Activated naive CD4-positive, alpha-beta T cell treated with anti-CD3 and anti-CD28 coated beads, Interleukin-2, amount 10 ng/mL, durations not matched to agents 7 days and 5 days (primary cell): ENCODE measurements around the gene PAF1.
A peak's percentile ranks its signal among the peaks of the same experiment; 100 is the strongest.

ENCODE experiments used
- CTCF ChIA-PET: fragments of 350-600 bp; sonication (Branson Sonifier 250); formaldehyde crosslinking; loops from one replicate; lab custom pipeline; 2021; ENCODE audit warnings: antibody characterized with exemption; lab: Charles Lee
- DNase-seq: peaks from one replicate; pipeline ENCODE4 v3.0.0-alpha.2; 2020
- H3K27ac Mint-ChIP-seq: one replicate; pipeline ENCODE4 v1.8.0; 2021; ENCODE audit warnings: mild to moderate bottlenecking, moderate library complexity, mixed read lengths
- H3K27me3 Mint-ChIP-seq: one replicate; pipeline ENCODE4 v1.8.0; 2021; ENCODE audit warnings: mild to moderate bottlenecking, mixed read lengths
- H3K36me3 Mint-ChIP-seq: one replicate; pipeline ENCODE4 v1.8.0; 2021; ENCODE audit warnings: mixed read lengths
- H3K4me1 Mint-ChIP-seq: one replicate; pipeline ENCODE4 v1.8.0; 2021; ENCODE audit warnings: mixed read lengths
- H3K4me3 Mint-ChIP-seq: one replicate; pipeline ENCODE4 v1.8.0; 2021; ENCODE audit warnings: mild to moderate bottlenecking, moderate library complexity, mixed read lengths
- H3K9me3 Mint-ChIP-seq: one replicate; pipeline ENCODE4 v1.8.0; 2021; ENCODE audit warnings: mixed read lengths

PAF1 gene

DNA sequence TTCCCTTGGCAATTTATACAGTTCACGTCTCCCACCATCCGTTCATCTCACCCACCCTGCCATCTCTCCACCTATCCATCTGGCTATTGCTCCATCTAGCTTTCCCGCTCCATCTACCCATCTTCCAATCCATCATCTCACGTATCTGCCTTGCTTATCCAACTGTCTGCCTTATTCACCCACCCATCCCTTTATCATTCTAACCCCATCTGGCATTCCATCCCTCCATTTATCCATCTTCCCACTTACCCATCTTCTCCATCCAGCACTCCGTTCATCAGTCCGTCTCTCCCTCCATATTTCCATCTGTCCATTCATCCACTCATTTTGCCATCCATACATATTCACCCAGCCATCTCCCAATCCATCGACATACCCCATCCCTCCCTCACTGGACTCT is 34.8 kb upstream of the PAF1 start:
- H3K36me3 Mint-ChIP-seq = peaks cover 14% of the 10 kb centered on the region
- no peaks in the 10 kb centered on the region for H3K27me3 Mint-ChIP-seq
- peaks cover 5% of the 10 kb centered on the region for H3K4me1 Mint-ChIP-seq
- H3K9me3 Mint-ChIP-seq = no peaks in the 10 kb centered on the region
- no peak for DNase-seq
- H3K27ac Mint-ChIP-seq = no peak overlapping the region
- CTCF ChIA-PET = no interaction called here
- no peak overlapping the region for H3K4me3 Mint-ChIP-seq

DNA sequence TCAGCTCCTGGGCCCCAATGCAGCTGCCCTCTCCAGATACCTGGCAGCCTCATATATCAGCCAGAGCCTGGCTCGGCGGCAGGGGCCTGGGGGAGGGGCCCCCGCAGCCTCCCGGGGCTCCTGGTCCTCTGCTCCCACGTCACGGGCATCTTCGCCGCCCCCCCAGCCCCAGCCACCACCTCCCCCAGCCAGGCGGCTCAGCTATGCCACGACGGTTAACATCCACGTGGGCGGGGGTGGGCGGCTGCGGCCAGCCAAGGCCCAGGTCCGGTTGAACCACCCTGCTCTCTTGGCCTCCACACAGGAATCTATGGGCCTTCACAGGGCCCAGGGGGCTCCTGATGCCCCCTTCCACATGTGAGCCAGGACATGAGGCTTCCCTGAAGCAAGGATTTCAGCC is 34.0 kb upstream of the PAF1 start:
- no peaks in the 10 kb centered on the region for H3K4me1 Mint-ChIP-seq
- CTCF ChIA-PET = interaction anchor here (1.9 kb wide), 1 partner anchor 10 kb away, joined by 4 read pairs; the partner anchor contains the start of gene RPS16
- peaks cover 13% of the 10 kb centered on the region for H3K36me3 Mint-ChIP-seq
- H3K27me3 Mint-ChIP-seq = no peaks in the 10 kb centered on the region
- no peaks in the 10 kb centered on the region for H3K9me3 Mint-ChIP-seq
- no peak for DNase-seq
- H3K27ac Mint-ChIP-seq = no peak overlapping the region
- no peak overlapping the region for H3K4me3 Mint-ChIP-seq

DNA sequence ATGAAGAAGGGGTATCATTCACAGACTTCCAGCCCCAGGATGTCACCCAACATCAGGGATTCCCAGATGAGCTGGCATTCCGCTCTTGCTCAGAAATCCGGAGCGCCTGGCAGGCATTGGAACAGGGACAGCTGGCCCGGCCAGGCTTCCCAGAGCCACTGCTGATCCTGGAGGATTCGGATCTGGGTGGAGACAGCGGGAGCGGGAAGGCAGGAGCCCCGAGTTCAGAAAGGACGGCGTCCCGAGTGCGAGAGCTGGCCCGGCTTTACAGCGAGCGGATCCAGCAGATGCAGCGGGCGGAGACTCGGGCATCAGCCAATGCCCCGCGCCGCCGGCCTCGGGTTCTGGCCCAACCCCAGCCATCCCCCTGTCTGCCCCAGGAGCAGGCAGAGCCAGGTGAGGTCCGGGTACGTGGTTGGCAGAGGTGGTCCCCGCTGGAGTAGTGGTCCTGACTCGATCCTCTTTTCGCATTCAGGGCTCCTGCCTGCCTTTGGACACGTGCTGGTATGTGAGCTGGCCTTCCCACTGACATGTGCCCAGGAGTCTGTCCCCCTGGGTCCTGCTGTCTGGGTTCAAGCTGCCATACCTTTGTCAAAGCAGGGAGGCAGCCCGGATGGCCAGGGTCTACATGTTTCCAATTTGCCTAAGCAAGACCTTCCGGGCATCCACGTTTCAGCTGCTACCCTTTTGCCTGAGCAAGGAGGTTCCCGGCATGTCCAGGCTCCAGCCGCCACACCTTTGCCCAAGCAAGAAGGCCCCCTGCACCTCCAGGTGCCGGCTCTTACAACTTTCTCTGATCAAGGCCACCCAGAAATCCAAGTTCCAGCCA is 32.6 kb upstream of the PAF1 start:
- Mint-ChIP-seq H3K36me3 (peaks cover 20% of the 10 kb centered on the region), H3K27ac (no peak overlapping the region), H3K9me3 (no peaks in the 10 kb centered on the region), H3K4me3 (no peak overlapping the region), H3K4me1 (no peaks in the 10 kb centered on the region), H3K27me3 (no peaks in the 10 kb centered on the region)
- CTCF ChIA-PET = interaction anchor here (1.9 kb wide), 1 partner anchor 12 kb away, joined by 4 read pairs; the partner anchor contains the start of gene RPS16
- DNase-seq = no peak

DNA sequence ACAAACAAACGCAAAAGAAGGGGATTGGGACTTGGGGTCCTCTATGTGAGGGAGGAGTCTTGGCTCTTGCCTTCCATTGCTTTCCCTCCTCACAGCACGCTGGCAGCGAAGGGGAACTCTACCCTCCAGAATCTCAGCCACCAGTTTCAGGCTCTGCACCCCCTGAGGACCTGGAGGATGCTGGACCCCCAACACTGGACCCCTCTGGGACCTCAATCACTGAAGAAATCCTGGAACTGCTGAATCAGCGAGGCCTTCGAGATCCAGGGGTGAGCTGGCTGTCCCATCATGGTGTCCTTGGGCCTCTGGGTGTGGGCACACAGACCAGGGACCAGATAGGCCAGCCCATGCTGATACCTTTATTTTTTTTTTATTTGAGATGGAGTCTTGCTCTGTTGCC is 31.1 kb upstream of the PAF1 start:
- Mint-ChIP-seq H3K27ac (no peak overlapping the region), H3K4me1 (no peaks in the 10 kb centered on the region), H3K36me3 (peaks cover 28% of the 10 kb centered on the region), H3K4me3 (no peak overlapping the region), H3K9me3 (no peaks in the 10 kb centered on the region), H3K27me3 (no peaks in the 10 kb centered on the region)
- CTCF ChIA-PET = interaction anchor here (1.4 kb wide), 1 partner anchor 10 kb away, joined by 5 read pairs; no protein-coding TSS in a partner anchor
- no peak for DNase-seq

DNA sequence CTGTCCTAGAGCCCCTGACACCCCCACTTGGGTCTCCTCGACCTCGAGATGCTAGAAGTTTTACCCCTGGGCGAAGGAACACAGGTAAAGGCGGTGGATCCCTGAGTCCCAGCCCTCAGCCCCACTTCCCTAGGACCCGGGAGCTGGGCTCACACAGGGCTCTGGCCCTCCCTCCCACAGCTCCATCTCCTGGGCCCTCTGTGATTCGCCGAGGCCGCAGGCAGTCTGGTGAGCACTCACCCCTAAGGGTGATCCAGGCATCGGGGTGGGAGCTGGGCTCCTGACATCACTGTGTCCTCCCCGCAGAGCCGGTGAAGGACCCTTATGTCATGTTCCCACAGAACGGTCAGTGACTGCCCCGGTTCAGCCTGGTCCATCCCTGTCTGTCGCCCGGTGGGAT is 29.9 kb upstream of the PAF1 start:
- Mint-ChIP-seq H3K9me3 (no peaks in the 10 kb centered on the region), H3K4me1 (no peaks in the 10 kb centered on the region), H3K27me3 (no peaks in the 10 kb centered on the region), H3K36me3 (peaks cover 28% of the 10 kb centered on the region), H3K4me3 (no peak overlapping the region), H3K27ac (no peak overlapping the region)
- CTCF ChIA-PET = no interaction called here
- DNase-seq = no peak

DNA sequence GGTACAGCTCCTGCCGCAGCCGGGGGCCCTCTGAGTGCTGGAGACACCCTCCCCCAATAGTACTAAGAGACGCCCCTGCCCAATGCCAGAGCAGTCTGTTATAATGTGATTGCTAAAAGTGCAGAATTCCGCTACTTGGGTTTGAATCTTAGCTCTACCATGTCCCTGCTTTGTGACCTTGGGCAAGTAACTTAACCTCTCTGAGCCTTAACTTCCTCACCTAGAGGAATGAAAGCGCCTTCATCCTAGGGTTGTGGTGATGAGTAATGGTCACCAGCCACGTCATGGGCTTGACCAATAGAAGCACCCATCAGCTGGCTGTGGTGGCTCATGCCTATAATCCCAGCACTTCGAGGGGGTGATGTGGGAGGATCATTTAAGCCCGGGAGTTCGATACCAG is 28.1 kb upstream of the PAF1 start:
- peaks cover 10% of the 10 kb centered on the region for H3K4me1 Mint-ChIP-seq
- H3K36me3 Mint-ChIP-seq = peaks cover 30% of the 10 kb centered on the region
- no peaks in the 10 kb centered on the region for H3K9me3 Mint-ChIP-seq
- no peak overlapping the region for H3K4me3 Mint-ChIP-seq
- DNase-seq = no peak
- CTCF ChIA-PET = no interaction called here
- no peak overlapping the region for H3K27ac Mint-ChIP-seq
- no peaks in the 10 kb centered on the region for H3K27me3 Mint-ChIP-seq

DNA sequence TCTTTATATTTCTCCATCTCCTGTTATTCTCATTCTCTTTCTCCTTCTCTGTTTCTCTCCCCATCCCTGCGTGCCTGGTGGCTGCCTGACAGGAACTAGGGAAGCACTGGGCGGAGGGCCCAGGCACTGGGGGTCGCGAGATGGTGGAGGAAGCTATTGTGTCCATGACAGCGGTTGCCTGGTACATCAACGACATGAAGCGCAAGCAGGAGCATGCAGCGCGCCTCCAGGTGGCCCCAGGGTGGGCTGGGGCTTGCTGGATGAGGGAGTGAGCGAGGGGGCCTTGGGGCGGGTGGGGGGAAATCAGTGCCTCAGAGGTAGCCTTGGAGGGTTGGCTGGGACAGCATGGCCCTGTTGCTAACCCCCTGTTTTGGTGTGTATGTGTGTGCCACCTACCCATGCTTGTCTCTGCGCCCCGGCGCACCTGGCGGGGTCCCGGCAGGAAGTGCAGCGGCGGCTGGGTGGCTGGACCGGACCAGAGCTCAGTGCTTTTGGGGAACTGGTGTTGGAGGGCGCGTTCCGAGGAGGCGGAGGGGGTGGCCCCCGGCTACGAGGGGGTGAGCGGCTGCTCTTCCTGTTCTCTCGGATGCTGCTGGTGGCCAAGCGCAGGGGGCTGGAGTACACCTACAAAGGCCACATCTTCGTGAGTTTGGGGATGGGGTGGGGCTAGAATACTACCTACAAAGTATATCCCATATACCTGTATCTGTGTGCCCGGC is 26.7 kb upstream of the PAF1 start:
- peak overlapping the region; percentile 49 for H3K27ac Mint-ChIP-seq
- H3K4me1 Mint-ChIP-seq = peaks cover 14% of the 10 kb centered on the region
- H3K36me3 Mint-ChIP-seq = peaks cover 27% of the 10 kb centered on the region
- H3K9me3 Mint-ChIP-seq = no peaks in the 10 kb centered on the region
- DNase-seq = no peak
- CTCF ChIA-PET = interaction anchor here (1.1 kb wide), 1 partner anchor 23 kb away, joined by 4 read pairs; no protein-coding TSS in a partner anchor
- H3K27me3 Mint-ChIP-seq = no peaks in the 10 kb centered on the region
- no peak overlapping the region for H3K4me3 Mint-ChIP-seq

DNA sequence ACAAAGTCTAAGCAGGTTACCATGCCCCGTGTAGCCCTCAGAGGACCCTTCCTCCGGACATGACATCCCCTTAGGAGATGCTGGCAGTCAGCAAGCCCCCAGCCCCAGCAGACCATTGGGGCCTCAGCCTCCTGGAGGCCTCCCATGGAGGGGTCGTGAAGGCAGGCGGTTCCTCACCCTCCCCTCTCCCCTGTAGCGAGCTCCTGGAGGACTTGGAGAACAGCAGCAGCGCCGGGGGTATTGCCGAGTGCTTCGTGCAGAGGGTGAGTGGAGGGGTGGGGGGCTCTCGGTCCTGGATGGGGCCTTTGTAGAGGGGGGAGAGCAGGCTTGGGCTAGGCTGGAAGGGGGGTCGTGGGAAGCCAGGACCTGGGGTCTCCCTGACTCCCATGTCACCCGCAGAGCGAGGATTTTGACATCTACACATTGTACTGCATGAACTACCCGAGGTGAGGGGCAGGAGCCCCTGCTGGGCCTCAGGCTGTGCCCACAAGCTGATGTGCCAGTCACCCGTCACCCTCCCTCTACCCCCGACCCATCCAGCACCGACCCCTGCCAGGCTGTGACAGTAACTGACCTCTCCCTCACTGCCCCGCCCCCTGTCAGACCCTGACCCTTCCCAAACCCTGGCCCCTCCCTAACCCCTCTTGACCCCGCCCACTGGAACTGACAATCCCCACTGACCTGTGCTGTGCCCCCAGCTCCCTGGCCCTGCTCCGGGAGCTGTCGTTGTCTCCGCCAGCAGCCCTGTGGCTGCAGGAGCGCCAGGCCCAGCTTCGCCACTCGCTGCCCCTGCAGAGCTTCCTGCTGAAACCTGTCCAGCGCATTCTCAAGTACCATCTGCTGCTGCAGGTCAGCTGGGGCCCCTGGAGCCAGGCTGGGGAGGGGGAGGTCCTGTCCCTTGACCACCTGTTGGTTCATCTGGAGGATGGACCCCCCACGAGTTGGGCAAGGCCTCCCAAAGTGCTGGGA is 25.5 kb upstream of the PAF1 start:
- Mint-ChIP-seq H3K27me3 (peaks cover 4% of the 10 kb centered on the region), H3K9me3 (no peaks in the 10 kb centered on the region), H3K36me3 (peaks cover 29% of the 10 kb centered on the region), H3K27ac (peak overlapping the region; percentile 33), H3K4me3 (no peak overlapping the region), H3K4me1 (peaks cover 23% of the 10 kb centered on the region)
- CTCF ChIA-PET = interaction anchor here (1.1 kb wide), 1 partner anchor 18 kb away, joined by 3 read pairs; no protein-coding TSS in a partner anchor
- DNase-seq = no peak

DNA sequence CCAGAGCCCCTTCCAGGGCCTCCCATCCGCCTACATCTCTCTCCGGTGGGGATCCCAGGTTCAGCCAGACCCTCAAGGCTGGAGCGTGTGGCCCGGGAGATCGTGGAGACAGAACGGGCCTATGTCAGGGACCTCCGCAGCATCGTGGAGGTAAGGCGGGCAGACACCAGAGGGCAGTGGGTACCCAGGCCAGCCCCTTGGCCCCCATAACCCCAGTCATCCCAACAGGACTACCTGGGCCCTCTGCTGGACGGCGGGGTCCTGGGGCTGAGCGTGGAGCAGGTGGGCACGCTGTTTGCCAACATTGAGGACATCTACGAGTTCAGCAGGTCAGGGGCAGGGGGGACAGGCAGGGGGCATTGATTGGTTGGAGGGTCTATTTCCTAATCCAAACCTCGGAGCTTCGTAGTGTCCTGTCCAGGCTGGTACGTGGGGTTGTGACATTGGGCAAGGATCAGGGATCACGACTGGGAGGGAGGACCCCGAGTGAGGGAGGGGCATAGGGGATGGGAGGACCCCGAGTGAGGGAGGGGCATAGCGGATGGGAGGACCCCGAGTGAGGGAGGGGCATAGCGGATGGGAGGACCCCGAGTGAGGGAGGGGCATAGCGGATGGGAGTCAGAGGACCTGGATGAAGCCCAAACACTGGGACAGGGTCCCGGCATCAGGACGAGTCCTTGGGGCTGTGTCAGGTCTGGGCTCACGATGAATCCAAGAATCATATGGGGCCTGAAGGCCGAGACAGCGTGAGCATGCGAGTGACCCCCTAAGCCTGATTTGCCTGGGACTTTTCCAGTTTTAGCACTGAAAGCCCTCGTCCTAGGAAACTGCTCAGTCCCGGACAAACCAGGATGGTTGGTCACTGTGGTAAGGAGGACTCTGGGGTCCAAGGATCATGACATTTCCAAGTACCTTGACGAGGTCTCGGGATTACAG is 24.5 kb upstream of the PAF1 start:
- peaks cover 37% of the 10 kb centered on the region for H3K36me3 Mint-ChIP-seq
- CTCF ChIA-PET = interaction anchor here (1.1 to 2.2 kb wide), 3 partner anchors 17 to 20 kb away, joined by 3 to 10 read pairs (median 3); no protein-coding TSS in a partner anchor

DNA sequence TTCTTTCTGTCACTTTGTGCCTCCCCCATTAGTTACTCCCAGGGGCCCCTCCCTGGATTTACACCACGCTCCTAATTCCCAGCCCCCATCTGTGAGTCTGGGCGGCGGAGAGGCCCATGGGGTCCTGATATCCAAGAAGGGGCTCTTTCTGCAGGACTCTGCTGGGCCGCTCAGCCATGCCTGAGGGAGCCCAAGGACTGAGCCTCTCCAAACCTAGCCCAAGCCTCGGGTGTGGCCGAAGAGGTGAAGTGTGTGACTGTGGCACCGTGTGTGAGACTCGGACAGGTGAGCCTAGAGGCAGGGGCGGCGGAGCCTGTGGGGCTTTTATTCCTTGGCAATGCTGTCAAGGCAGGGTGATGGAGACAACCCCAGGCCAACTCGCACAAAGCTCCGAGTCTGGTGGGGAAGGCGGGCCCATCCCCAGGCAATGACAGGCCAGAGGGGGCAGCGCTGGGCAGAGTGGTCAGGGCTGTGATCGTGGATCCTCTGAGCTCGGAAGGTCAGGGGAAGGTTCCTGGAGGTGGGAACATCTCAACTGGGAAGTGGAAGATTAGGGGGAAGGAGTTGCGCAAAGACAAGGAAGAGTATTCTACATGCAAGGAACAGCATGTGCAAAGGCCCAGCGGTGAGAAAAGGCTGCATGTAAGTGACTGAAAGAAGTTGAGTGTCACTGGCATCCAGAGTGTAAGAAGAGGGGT is 23.2 kb upstream of the PAF1 start:
- CTCF ChIA-PET = interaction anchor here (1.2 to 2.2 kb wide), 3 partner anchors 16 to 21 kb away, joined by 3 to 10 read pairs (median 4); no protein-coding TSS in a partner anchor
- Mint-ChIP-seq H3K27ac (peak overlapping the region; percentile 70), H3K9me3 (no peaks in the 10 kb centered on the region), H3K36me3 (peaks cover 39% of the 10 kb centered on the region), H3K4me1 (peaks cover 37% of the 10 kb centered on the region), H3K27me3 (peaks cover 4% of the 10 kb centered on the region), H3K4me3 (peak overlapping the region; percentile 90)
- DNase-seq = no peak

More for the DNA sequence above, 24.5 kb upstream of the PAF1 start:
- Mint-ChIP-seq H3K4me3 (no peak overlapping the region), H3K27me3 (peaks cover 4% of the 10 kb centered on the region), H3K4me1 (peaks cover 33% of the 10 kb centered on the region), H3K27ac (no peak overlapping the region), H3K9me3 (no peaks in the 10 kb centered on the region)
- no peak for DNase-seq

DNA sequence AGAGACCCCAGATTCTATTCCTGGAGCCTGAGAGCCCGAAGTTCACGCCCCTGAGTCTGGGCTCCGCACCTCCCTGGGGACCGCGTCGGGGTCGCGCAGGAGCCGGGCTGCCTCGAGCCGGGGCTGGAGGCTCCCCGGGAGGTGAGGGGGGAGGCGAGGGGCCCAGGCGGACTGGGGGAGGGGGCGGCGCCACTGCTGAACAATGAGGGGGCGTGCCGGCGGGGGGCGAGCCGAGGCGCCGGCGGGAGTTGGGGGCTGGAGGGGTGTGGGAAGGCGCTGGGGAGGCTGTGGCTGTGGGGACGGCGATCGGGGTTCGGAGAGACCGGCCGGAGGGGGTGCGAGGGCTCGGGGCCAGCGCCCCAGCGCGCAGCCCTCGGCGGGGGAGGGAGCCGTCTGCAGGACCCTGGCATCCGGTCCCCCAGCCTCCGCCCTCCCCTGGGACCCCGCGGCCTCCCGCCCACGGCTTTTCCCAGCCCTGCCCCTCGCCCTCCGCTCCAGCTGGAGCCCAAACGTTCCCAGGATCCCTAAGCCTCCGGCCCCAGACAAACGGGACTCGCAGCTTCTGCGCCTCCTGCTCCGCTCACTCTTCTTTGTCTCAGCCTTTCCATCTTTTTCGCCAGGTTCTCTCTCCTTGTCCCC is 22.5 kb upstream of the PAF1 start:
- Mint-ChIP-seq H3K27ac (peak overlapping the region; percentile 92), H3K36me3 (peaks cover 41% of the 10 kb centered on the region), H3K4me3 (peak overlapping the region; percentile 90), H3K9me3 (no peaks in the 10 kb centered on the region), H3K4me1 (peaks cover 37% of the 10 kb centered on the region), H3K27me3 (peaks cover 4% of the 10 kb centered on the region)
- CTCF ChIA-PET = interaction anchor here (1.5 to 2.2 kb wide), 2 partner anchors 15 to 19 kb away, joined by 4 to 10 read pairs; no protein-coding TSS in a partner anchor
- DNase-seq = peak; percentile 56

DNA sequence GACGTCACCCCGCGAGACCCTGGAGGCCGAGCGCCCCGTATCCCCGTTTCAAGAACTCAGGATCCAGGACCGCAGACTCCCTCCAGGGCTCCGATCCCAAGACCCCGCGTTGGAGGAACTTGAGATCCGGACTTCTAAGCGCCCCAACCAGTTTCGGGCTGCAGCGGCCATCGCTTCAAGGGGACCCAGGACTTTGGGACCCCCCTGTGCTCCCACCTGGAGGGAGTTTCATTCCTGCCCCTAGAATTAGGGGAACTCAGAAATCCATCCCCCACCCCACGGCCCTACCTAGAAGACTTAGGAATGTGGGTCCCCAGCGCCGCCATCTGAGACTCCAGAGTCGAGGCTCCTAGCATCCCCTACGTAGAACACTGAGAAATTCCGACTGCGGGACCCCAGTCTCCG is 22.0 kb upstream of the PAF1 start:
- H3K27ac Mint-ChIP-seq = peak overlapping the region; percentile 92
- peaks cover 4% of the 10 kb centered on the region for H3K27me3 Mint-ChIP-seq
- DNase-seq = no peak
- CTCF ChIA-PET = interaction anchor here (1.5 to 2.3 kb wide), 4 partner anchors 11 to 288 kb away, joined by 3 to 96 read pairs (median 18); partner anchors contain the start of gene RPS16
- peaks cover 37% of the 10 kb centered on the region for H3K4me1 Mint-ChIP-seq
- H3K36me3 Mint-ChIP-seq = peaks cover 43% of the 10 kb centered on the region
- peak overlapping the region; percentile 90 for H3K4me3 Mint-ChIP-seq
- no peaks in the 10 kb centered on the region for H3K9me3 Mint-ChIP-seq
